Measurements from ENCODE around the gene FRY.

DNA sequence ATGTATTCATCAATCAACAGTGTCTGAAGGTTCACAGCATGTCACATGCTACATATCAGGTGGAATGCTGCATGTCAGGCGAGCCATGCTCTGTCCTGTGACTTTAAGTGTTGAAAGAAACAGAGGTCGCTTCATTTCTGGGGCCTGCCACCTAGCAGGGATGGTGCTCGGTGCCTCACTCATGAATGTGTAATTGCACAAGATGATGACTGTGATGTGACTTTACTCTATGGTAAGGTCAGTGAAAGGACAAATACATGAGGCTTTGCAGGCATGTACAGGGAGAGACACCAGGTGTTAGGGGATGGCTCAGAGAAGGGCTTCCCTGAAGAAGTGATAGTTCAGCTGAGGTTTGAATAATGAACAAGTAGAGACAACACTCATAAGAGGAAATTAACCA lies 66.7 kb downstream of the FRY start:
- TF ChIP-seq, protein P1, sequence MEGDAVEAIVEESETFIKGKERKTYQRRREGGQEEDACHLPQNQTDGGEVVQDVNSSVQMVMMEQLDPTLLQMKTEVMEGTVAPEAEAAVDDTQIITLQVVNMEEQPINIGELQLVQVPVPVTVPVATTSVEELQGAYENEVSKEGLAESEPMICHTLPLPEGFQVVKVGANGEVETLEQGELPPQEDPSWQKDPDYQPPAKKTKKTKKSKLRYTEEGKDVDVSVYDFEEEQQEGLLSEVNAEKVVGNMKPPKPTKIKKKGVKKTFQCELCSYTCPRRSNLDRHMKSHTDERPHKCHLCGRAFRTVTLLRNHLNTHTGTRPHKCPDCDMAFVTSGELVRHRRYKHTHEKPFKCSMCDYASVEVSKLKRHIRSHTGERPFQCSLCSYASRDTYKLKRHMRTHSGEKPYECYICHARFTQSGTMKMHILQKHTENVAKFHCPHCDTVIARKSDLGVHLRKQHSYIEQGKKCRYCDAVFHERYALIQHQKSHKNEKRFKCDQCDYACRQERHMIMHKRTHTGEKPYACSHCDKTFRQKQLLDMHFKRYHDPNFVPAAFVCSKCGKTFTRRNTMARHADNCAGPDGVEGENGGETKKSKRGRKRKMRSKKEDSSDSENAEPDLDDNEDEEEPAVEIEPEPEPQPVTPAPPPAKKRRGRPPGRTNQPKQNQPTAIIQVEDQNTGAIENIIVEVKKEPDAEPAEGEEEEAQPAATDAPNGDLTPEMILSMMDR (IDR thresholded peaks at IDR 0.05), result no peak
- no peak for TF ChIP-seq POLR2A (IDR thresholded peaks at IDR 0.05)

All from uterus (tissue), 2 donors.